Hepatocyte (in vitro differentiated cells): Measurements from ENCODE around the gene DALRD3. TPM values are rescaled to one million over a fixed set of nuclear protein-coding genes. Genes with fewer than 3 reads are reported as not detected.

ENCODE experiments used
- DNase-seq: peaks from one replicate; pipeline ENCODE4 v3.0.0-alpha.2; 2016; ENCODE audit warnings: low spot score
- H2AFZ ChIP-seq: fragments of 200-600 bp; sonication (generic); 2 replicates; pipeline ENCODE4 v1.6.0; 2016; ENCODE audit warnings: antibody characterized with exemption, mild to moderate bottlenecking
- H3K27ac ChIP-seq: fragments of 200-600 bp; sonication (generic); 2 replicates; pipeline ENCODE4 v1.5.1; 2016; ENCODE audit warnings: mild to moderate bottlenecking
- H3K27me3 ChIP-seq: fragments of 200-600 bp; sonication (generic); 2 replicates; pipeline ENCODE4 v1.6.1; 2016
- H3K36me3 ChIP-seq: fragments of 200-600 bp; sonication (generic); replicated peaks from 2 replicates; pipeline ENCODE4 v1.5.1; 2016; ENCODE audit warnings: low read depth; ENCODE audit not compliant: insufficient read depth
- H3K4me1 ChIP-seq: fragments of 200-600 bp; sonication (generic); 2 replicates; pipeline ENCODE4 v1.5.1; 2016; ENCODE audit warnings: mild to moderate bottlenecking, moderate library complexity; ENCODE audit not compliant: insufficient read depth
- H3K4me2 ChIP-seq: fragments of 200-600 bp; sonication (generic); 2 replicates; pipeline ENCODE4 v1.6.0; 2016
- H3K4me3 ChIP-seq: fragments of 200-600 bp; sonication (generic); 2 replicates; pipeline ENCODE4 v1.5.1; 2016; ENCODE audit warnings: mild to moderate bottlenecking
- H3K79me2 ChIP-seq: fragments of 200-600 bp; sonication (generic); 2 replicates; pipeline ENCODE4 v1.6.0; 2017; ENCODE audit warnings: mild to moderate bottlenecking
- H3K9me2 ChIP-seq: fragments of 200-600 bp; sonication (generic); replicated peaks from 2 replicates; pipeline ENCODE4 v1.6.0; 2017; ENCODE audit warnings: mild to moderate bottlenecking; ENCODE audit not compliant: insufficient read depth
- H3K9me3 ChIP-seq: fragments of 200-600 bp; sonication (generic); 2 replicates; pipeline ENCODE4 v1.5.1; 2016; ENCODE audit warnings: low read depth, mild to moderate bottlenecking
- H4K20me1 ChIP-seq: fragments of 200-600 bp; sonication (generic); 2 replicates; pipeline ENCODE4 v1.6.0; 2016; ENCODE audit warnings: mild to moderate bottlenecking; ENCODE audit not compliant: insufficient read depth, poor library complexity, severe bottlenecking
- EZH2 ChIP-seq: fragments of 200-600 bp; sonication (generic); IDR thresholded peaks from 2 replicates; pipeline ENCODE4 v1.6.1; 2016; ENCODE audit warnings: antibody characterized with exemption, mild to moderate bottlenecking, borderline replicate concordance
- EZH2phosphoT487 ChIP-seq: fragments of 200-600 bp; sonication (generic); IDR thresholded peaks from one replicate; pipeline ENCODE4 v1.6.1; 2018; ENCODE audit warnings: antibody characterized with exemption, mild to moderate bottlenecking, low read depth, moderate library complexity; ENCODE audit not compliant: unreplicated experiment, severe bottlenecking
- WGBS: methylation state at CpG from one replicate; pipeline ENCODE4 v1.1.6; 2016; ENCODE audit warnings: low lambda C conversion rate; ENCODE audit errors: missing lambda C conversion rate; 5-methylcytosine and 5-hydroxymethylcytosine counted together
- polyA plus RNA-seq: library from polyadenylated mRNA; unstranded; fragments of >200 nt; fragmentation: Nextera tagmentation; extraction: Ambion mirVana; gene quantifications from 2 replicates; pipeline ENCODE4 v1.2.1, GENCODE V29; 2016
- total RNA-seq: library from RNA; depleted of rRNA; stranded (reverse); fragments of >200 nt; gene quantifications from 2 replicates; pipeline ENCODE4 v1.2.3, GENCODE V29; 2014
- TF ChIP-seq, protein P1 (sequence below): fragments of 200-600 bp; sonication (generic); IDR thresholded peaks from 2 replicates; pipeline ENCODE4 v1.5.1; 2016; ENCODE audit warnings: antibody characterized with exemption, mild to moderate bottlenecking; ENCODE audit not compliant: poor library complexity

DALRD3 gene
- total and polyA plus RNA-seq, 2 experiments from 2014 or later = 27.0 to 29.3 TPM

DNA sequence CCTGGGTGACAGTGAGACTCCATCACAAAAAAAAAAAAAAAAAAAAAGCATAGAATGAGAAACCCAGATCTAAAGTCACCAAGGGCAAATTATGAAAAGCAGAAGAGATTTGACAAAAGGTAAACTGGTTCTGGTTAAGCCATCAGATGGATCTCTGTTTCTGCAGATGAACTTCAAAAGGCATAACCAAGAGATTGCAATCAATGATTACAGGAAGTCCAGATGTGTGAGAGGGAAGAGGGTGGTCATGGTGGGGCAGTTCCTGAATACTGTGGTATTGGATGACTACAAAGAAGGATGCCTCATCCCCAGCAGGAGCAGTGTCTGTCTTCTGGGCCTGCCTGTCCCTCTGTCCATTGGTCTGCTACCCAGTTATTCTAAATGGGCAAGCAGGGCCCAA lies 24.5 kb downstream of the DALRD3 start:
- no peaks in the 10 kb centered on the region for H4K20me1 ChIP-seq
- H3K27me3 ChIP-seq = no peaks in the 10 kb centered on the region
- TF ChIP-seq EZH2 (no peak), EZH2phosphoT487 (no peak)
- TF ChIP-seq, protein P1, sequence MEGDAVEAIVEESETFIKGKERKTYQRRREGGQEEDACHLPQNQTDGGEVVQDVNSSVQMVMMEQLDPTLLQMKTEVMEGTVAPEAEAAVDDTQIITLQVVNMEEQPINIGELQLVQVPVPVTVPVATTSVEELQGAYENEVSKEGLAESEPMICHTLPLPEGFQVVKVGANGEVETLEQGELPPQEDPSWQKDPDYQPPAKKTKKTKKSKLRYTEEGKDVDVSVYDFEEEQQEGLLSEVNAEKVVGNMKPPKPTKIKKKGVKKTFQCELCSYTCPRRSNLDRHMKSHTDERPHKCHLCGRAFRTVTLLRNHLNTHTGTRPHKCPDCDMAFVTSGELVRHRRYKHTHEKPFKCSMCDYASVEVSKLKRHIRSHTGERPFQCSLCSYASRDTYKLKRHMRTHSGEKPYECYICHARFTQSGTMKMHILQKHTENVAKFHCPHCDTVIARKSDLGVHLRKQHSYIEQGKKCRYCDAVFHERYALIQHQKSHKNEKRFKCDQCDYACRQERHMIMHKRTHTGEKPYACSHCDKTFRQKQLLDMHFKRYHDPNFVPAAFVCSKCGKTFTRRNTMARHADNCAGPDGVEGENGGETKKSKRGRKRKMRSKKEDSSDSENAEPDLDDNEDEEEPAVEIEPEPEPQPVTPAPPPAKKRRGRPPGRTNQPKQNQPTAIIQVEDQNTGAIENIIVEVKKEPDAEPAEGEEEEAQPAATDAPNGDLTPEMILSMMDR = no peak
- H2AFZ ChIP-seq = no peak overlapping the region
- peaks cover 18% of the 10 kb centered on the region for H3K4me1 ChIP-seq
- H3K9me2 ChIP-seq = no peaks in the 10 kb centered on the region
- H3K4me3 ChIP-seq = no peak overlapping the region
- peaks cover 42% of the 10 kb centered on the region for H3K79me2 ChIP-seq
- H3K9me3 ChIP-seq = no peaks in the 10 kb centered on the region
- H3K27ac ChIP-seq = no peak overlapping the region
- no peak for DNase-seq
- no peak overlapping the region for H3K4me2 ChIP-seq
- H3K36me3 ChIP-seq = no peaks in the 10 kb centered on the region

DNA sequence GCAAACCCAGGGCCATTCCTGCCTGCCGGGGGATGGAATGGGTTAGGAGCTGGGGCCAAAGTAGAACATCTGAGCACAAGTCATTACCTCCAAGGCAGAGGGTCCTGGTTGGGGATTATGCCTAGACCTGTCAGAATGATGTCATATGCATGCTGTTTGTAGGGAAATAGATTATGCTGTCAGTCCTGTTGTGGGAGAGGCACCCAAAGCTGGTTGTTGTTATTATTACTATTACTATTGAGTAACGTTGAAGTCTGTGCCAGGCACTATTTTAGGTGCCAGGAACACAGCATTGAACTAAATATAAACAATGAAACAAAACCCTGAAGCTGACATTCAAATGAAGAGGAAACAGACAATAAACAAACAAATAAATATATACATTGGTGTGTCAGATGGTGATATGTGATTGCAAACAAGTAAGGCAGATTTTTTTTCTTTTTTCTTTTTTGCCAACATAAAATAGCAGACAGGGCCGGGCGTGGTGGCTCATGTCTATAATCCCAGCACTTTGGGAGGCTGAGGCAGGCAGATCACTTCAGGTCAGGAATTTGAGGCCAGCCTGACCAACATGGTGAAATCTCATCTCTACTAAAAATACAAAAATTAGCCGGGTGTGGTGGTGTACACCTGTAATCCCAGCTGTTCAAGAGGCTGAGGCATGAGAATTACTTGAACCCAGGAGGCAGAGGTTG lies 26.4 kb downstream of the DALRD3 start:
- Histone ChIP-seq H3K4me1 (peaks cover 14% of the 10 kb centered on the region), H3K4me2 (peak overlapping the region; percentile 99)

DNA sequence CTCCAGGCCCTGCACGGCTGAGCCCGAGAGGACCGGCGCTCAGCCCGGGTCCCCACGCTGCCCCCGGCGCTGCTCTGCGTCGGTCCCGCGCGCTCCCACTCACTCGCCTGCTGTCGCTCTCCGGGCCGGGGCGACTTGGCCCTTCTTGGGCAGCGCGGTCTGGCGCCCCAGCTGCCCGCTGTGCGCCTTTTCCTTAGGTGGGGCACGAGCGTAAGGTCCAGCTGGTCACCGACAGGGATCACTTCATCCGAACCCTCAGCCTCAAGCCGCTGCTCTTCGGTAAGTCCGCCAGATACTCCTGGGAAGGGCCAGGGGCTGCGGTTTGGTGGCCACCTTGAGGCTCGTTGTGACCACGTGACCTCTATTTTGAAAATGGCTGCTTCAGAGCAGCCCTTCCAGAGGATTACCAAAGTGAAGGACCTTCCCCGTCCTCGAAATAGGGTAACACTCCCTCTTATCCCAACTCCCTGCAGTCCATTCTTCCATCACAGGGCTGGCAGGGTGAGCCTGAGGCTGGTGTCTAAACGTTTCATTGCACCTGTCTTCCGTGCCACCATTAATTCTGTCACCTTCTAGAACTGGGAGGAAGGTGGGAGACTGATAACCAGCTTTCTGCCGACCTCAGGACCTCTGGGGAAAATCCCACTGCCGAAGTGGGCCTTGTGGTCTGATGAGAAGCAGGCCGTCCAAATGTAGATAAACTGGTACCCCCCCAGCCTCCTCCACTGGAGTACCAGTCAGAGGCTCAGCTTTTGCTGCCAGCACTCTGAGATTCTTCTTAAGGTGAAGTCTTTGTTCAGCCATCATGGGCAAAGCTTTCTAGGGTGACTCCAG lies 27.5 kb downstream of the DALRD3 start:
- peak; percentile 52 for DNase-seq
- 12% methylated on average over 32 of the region's 40 CpGs for WGBS
- TF ChIP-seq EZH2phosphoT487 (no peak), EZH2 (no peak)
- TF ChIP-seq, protein P1 = no peak

More for the DNA sequence above, 26.4 kb downstream of the DALRD3 start:
- Histone ChIP-seq H3K36me3 (no peaks in the 10 kb centered on the region), H3K9me3 (no peaks in the 10 kb centered on the region), H4K20me1 (no peaks in the 10 kb centered on the region), H2AFZ (no peak overlapping the region), H3K27me3 (no peaks in the 10 kb centered on the region), H3K9me2 (no peaks in the 10 kb centered on the region), H3K4me3 (no peak overlapping the region), H3K79me2 (peaks cover 48% of the 10 kb centered on the region), H3K27ac (peak overlapping the region; percentile 98)
- 89% methylated on average over 5 of the region's 5 CpGs for WGBS
- TF ChIP-seq EZH2 = no peak
- no peak for TF ChIP-seq EZH2phosphoT487
- TF ChIP-seq, protein P1 = no peak
- no peak for DNase-seq

More for the DNA sequence above, 27.5 kb downstream of the DALRD3 start:
- peak overlapping the region; percentile 98 for H3K27ac ChIP-seq
- peaks cover 14% of the 10 kb centered on the region for H3K4me1 ChIP-seq
- peak overlapping the region; percentile 97 for H2AFZ ChIP-seq
- H3K4me2 ChIP-seq = peak overlapping the region; percentile 99
- no peaks in the 10 kb centered on the region for H4K20me1 ChIP-seq
- H3K27me3 ChIP-seq = no peaks in the 10 kb centered on the region
- peaks cover 48% of the 10 kb centered on the region for H3K79me2 ChIP-seq
- no peaks in the 10 kb centered on the region for H3K36me3 ChIP-seq
- H3K4me3 ChIP-seq = peak overlapping the region; percentile 97
- no peaks in the 10 kb centered on the region for H3K9me3 ChIP-seq
- H3K9me2 ChIP-seq = no peaks in the 10 kb centered on the region
